ENCODE data around the gene TREML1.

The TREML1 gene

DNA sequence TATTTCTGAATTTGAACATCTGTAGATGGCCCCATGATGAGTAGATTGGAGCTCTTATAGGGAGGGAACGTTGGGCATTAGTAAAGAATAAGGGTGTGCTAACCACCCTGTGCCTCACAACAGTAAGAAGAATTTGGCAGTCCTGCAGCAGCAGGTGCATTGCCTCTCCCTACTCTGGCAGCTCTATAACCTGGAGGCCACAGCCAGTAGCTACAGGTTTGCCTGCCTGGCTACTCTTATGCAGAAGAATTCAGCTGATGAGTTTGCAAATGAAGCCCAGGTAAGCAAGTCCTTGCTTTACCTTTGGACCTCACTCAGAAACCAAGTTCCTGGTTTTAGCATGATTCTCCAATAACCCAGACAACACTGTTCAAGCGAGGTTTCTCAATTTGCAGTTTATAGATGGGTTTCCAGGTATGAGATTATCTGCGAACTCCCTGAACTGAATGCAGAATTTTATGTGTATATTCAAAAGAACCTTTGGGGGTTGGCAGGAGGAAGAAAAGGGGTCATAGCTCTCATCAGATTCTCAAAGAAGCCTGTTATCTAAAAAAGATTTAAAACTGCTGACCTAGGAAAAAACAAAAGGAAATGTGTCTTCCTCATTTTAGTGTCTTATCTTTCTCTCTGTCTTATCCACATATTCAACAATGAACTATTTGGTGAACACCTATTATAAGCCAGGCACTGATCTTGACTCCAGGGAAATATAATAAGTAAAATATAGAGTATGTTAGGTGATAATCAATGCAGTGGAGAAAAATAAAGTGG, 18.9 kb downstream of the TREML1 start:
- Histone ChIP-seq H3K4me3 (ENCODE audit: severe bottlenecking) (no peak overlapping the region), H3K9me3 (ENCODE audit: severe bottlenecking) (no peaks in the 10 kb centered on the region), H3K36me3 (ENCODE audit: low read depth) (no peaks in the 10 kb centered on the region), H3K27ac (ENCODE audit: poor library complexity, severe bottlenecking) (no peak overlapping the region), H3K27me3 (ENCODE audit: insufficient read depth, poor library complexity, severe bottlenecking) (no peaks in the 10 kb centered on the region), H3K4me1 (ENCODE audit: insufficient read depth, poor library complexity, severe bottlenecking) (no peaks in the 10 kb centered on the region)
- no peak for DNase-seq (ENCODE audit: low spot score)
- no peak for ATAC-seq (ENCODE audit: low read depth)
- TF ChIP-seq, protein P1, sequence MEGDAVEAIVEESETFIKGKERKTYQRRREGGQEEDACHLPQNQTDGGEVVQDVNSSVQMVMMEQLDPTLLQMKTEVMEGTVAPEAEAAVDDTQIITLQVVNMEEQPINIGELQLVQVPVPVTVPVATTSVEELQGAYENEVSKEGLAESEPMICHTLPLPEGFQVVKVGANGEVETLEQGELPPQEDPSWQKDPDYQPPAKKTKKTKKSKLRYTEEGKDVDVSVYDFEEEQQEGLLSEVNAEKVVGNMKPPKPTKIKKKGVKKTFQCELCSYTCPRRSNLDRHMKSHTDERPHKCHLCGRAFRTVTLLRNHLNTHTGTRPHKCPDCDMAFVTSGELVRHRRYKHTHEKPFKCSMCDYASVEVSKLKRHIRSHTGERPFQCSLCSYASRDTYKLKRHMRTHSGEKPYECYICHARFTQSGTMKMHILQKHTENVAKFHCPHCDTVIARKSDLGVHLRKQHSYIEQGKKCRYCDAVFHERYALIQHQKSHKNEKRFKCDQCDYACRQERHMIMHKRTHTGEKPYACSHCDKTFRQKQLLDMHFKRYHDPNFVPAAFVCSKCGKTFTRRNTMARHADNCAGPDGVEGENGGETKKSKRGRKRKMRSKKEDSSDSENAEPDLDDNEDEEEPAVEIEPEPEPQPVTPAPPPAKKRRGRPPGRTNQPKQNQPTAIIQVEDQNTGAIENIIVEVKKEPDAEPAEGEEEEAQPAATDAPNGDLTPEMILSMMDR (IDR thresholded peaks at IDR 0.05; ENCODE audit: poor library complexity, severe bottlenecking) = no peak

DNA sequence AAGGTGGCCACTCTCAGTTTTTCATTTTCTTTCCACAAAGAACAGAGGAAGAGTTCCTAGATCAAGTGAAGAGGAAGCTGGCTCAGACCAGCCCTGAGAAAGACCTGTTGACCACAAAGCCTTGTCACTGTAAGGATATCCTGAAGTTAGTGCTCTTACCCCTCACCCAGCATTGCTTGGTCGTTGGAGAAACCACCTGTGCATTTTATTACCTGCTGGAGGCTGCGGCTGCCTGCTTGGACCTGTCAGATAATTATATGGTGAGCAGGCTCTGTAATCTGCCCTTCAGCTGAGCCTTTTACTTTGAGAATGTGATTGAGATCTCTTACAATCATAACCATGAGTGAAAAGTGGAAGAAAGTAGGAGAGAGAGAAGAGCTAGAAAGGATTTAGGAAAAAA, 21.9 kb downstream of the TREML1 start:
- Histone ChIP-seq H3K27me3 (ENCODE audit: insufficient read depth, poor library complexity, severe bottlenecking) (no peaks in the 10 kb centered on the region), H3K4me1 (ENCODE audit: insufficient read depth, poor library complexity, severe bottlenecking) (no peaks in the 10 kb centered on the region), H3K36me3 (ENCODE audit: low read depth) (no peaks in the 10 kb centered on the region), H3K9me3 (ENCODE audit: severe bottlenecking) (no peaks in the 10 kb centered on the region), H3K4me3 (ENCODE audit: severe bottlenecking) (no peak overlapping the region), H3K27ac (ENCODE audit: poor library complexity, severe bottlenecking) (no peak overlapping the region)
- no peak for ATAC-seq (ENCODE audit: low read depth)
- TF ChIP-seq, protein P1 (IDR thresholded peaks at IDR 0.05; ENCODE audit: poor library complexity, severe bottlenecking) = no peak
- DNase-seq (ENCODE audit: low spot score) = no peak

DNA sequence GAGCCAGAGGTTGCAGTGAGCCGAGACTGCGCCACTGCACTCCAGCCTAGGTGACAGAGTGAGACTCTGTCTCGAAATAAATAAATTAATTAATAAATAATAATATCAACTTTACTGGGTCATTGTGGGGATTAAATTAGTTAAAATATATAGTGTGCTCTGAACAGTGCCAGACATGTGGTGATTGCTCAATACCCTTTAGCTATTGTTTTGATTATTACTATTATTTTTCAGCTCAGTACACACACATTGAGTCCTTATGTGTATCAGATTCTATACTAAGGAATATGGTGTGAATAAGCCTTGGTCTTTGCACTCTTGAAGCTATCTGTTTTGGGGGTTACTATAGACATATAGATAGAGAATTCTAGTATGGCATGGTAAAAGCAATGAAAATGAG, 28.9 kb downstream of the TREML1 start:
- H3K27ac ChIP-seq (ENCODE audit: poor library complexity, severe bottlenecking) = no peak overlapping the region
- TF ChIP-seq, protein P1 (IDR thresholded peaks at IDR 0.05; ENCODE audit: poor library complexity, severe bottlenecking) = no peak
- no peaks in the 10 kb centered on the region for H3K27me3 ChIP-seq (ENCODE audit: insufficient read depth, poor library complexity, severe bottlenecking)
- no peak overlapping the region for H3K4me3 ChIP-seq (ENCODE audit: severe bottlenecking)
- H3K4me1 ChIP-seq (ENCODE audit: insufficient read depth, poor library complexity, severe bottlenecking) = no peaks in the 10 kb centered on the region
- ATAC-seq (ENCODE audit: low read depth) (no peak), DNase-seq (ENCODE audit: low spot score) (no peak)
- no peaks in the 10 kb centered on the region for H3K36me3 ChIP-seq (ENCODE audit: low read depth)
- no peaks in the 10 kb centered on the region for H3K9me3 ChIP-seq (ENCODE audit: severe bottlenecking)

DNA sequence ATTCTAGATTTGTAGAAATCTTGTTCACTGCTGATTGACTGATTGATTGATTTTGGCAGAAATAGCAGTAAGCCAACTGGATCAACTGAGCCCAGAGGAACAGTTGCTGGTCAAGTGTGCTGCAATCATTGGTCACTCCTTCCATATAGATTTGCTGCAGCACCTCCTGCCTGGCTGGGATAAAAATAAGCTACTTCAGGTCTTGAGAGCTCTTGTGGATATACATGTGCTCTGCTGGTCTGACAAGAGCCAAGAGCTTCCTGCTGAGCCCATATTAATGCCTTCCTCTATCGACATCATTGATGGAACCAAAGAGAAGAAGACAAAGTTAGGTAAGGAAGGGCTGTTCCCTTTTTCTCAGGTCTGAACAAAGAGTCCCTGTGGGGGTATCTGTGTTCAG, 31.2 kb downstream of the TREML1 start:
- TF ChIP-seq, protein P1 (IDR thresholded peaks at IDR 0.05; ENCODE audit: poor library complexity, severe bottlenecking) = no peak
- DNase-seq (ENCODE audit: low spot score) (no peak), ATAC-seq (ENCODE audit: low read depth) (no peak)

DNA sequence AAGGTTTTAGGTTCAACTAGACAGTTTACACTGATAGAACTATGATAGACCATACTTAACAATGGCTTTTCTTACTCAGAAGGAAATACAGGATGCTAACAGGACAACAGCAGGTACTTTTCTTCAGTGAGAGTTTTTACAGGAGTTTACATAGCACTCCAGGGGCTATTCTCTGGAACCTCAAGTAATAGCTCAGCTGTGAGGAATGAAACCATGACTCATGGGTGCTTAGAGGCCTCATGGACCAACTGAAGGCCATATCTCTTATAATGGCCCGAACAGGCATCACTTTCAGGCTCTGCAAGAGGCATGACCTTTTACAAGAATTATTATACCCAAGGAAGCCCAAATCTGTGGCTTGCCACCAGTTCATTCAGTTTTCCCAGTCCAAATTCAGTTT, 31.8 kb downstream of the TREML1 start:
- no peak overlapping the region for H3K4me3 ChIP-seq (ENCODE audit: severe bottlenecking)
- no peaks in the 10 kb centered on the region for H3K36me3 ChIP-seq (ENCODE audit: low read depth)
- no peaks in the 10 kb centered on the region for H3K4me1 ChIP-seq (ENCODE audit: insufficient read depth, poor library complexity, severe bottlenecking)
- H3K27me3 ChIP-seq (ENCODE audit: insufficient read depth, poor library complexity, severe bottlenecking) = no peaks in the 10 kb centered on the region
- H3K9me3 ChIP-seq (ENCODE audit: severe bottlenecking) = no peaks in the 10 kb centered on the region
- H3K27ac ChIP-seq (ENCODE audit: poor library complexity, severe bottlenecking) = no peak overlapping the region
- TF ChIP-seq, protein P1 (IDR thresholded peaks at IDR 0.05; ENCODE audit: poor library complexity, severe bottlenecking) = no peak
- DNase-seq (ENCODE audit: low spot score) (no peak), ATAC-seq (ENCODE audit: low read depth) (no peak)

More for the DNA sequence above, 31.2 kb downstream of the TREML1 start:
- no peak overlapping the region for H3K27ac ChIP-seq (ENCODE audit: poor library complexity, severe bottlenecking)
- H3K9me3 ChIP-seq (ENCODE audit: severe bottlenecking) = no peaks in the 10 kb centered on the region
- no peak overlapping the region for H3K4me3 ChIP-seq (ENCODE audit: severe bottlenecking)
- H3K36me3 ChIP-seq (ENCODE audit: low read depth) = no peaks in the 10 kb centered on the region
- no peaks in the 10 kb centered on the region for H3K27me3 ChIP-seq (ENCODE audit: insufficient read depth, poor library complexity, severe bottlenecking)
- no peaks in the 10 kb centered on the region for H3K4me1 ChIP-seq (ENCODE audit: insufficient read depth, poor library complexity, severe bottlenecking)
